H1 (cell line): Measurements from ENCODE around the gene GPC2. TPM values are rescaled to one million over a fixed set of nuclear protein-coding genes. Genes with fewer than 3 reads are reported as not detected.

ENCODE experiments used
- CTCF ChIA-PET: fragments of 300-600 bp; sonication (Branson Sonifier 250); formaldehyde crosslinking; loops from one replicate; lab custom pipeline; 2021; ENCODE audit not compliant: partially characterized antibody; lab: Charles Lee
- POLR2A ChIA-PET: fragments of 300-600 bp; sonication (Branson Sonifier 250); formaldehyde crosslinking; loops from one replicate; lab custom pipeline; 2021; ENCODE audit warnings: inconsistent platforms; ENCODE audit not compliant: partially characterized antibody; lab: Charles Lee
- DNase-seq, 2 experiments: peaks; one replicate each; pipeline versions ENCODE4 v3.0.0 to v3.0.0-alpha.2; 2010 to 2022; ENCODE audit warnings: low spot score in 2 of 2, low read depth in 1 of 2, mixed read lengths in 1 of 2
- FAIRE-seq: peaks from 2 replicates; lab custom pipeline; 2011; peaks lifted over from hg19 to GRCh38; lab: Jason Lieb, UNC
- H2AFZ ChIP-seq: 2 replicates; pipeline ENCODE4 v1.8.1; 2012; ENCODE audit warnings: low read length, inconsistent platforms
- H2AK5ac ChIP-seq: 2 replicates; pipeline ENCODE4 v1.6.1; 2013; ENCODE audit warnings: low read depth, low read length
- H2BK120ac ChIP-seq: replicated peaks from 2 replicates; pipeline ENCODE3; 2013; ENCODE audit warnings: low read depth, low read length, inconsistent platforms
- H2BK12ac ChIP-seq: 2 replicates; pipeline ENCODE4 v1.6.1; 2013; ENCODE audit warnings: low read depth, low read length
- H2BK15ac ChIP-seq: 2 replicates; pipeline ENCODE4 v1.6.1; 2013; ENCODE audit warnings: low read length
- H2BK20ac ChIP-seq: 2 replicates; pipeline ENCODE4 v1.6.1; 2013; ENCODE audit warnings: low read length
- H2BK5ac ChIP-seq: 2 replicates; pipeline ENCODE4 v1.6.1; 2013; ENCODE audit warnings: low read depth, low read length
- H3K14ac ChIP-seq: 2 replicates; pipeline ENCODE4 v1.6.1; 2013; ENCODE audit warnings: inconsistent platforms; ENCODE audit not compliant: insufficient read length
- H3K18ac ChIP-seq: 2 replicates; pipeline ENCODE4 v1.6.1; 2013; ENCODE audit warnings: low read length; ENCODE audit errors: extremely low read depth
- H3K23ac ChIP-seq: 2 replicates; pipeline ENCODE4 v1.6.1; 2013; ENCODE audit warnings: inconsistent platforms; ENCODE audit not compliant: insufficient read length
- H3K23me2 ChIP-seq: 2 replicates; pipeline ENCODE4 v1.6.1; 2013; ENCODE audit warnings: low read depth, low read length
- H3K27ac ChIP-seq: 2 replicates; pipeline ENCODE4 v1.6.1; 2011; ENCODE audit warnings: low read depth, low read length, inconsistent platforms
- H3K27me3 ChIP-seq, 4 experiments: replicated peaks in 1 of 4; 1 replicate in 1 of 4; 2 replicates in 3 of 4; pipeline versions ENCODE4 v1.6.1 to v1.8.1; 2011 to 2013; ENCODE audit warnings: low read length in 3 of 4, mild to moderate bottlenecking in 3 of 4, inconsistent platforms in 2 of 4, mixed read lengths in 2 of 4, moderate library complexity in 1 of 4; ENCODE audit not compliant: control insufficient read depth in 3 of 4, insufficient read depth in 3 of 4; ENCODE audit errors: extremely low read depth in 1 of 4
- H3K36me3 ChIP-seq, 4 experiments: 2 replicates each; pipeline versions ENCODE4 v1.6.1 to v1.8.1; 2011 to 2013; ENCODE audit warnings: mild to moderate bottlenecking in 4 of 4, low read length in 3 of 4, moderate library complexity in 2 of 4, control low read depth in 1 of 4, inconsistent platforms in 1 of 4; ENCODE audit not compliant: insufficient read depth in 4 of 4, control insufficient read depth in 2 of 4
- H3K4ac ChIP-seq: replicated peaks from 2 replicates; pipeline ENCODE3; 2013; ENCODE audit warnings: low read length, low read depth, mixed read lengths, inconsistent platforms; ENCODE audit not compliant: insufficient read length
- H3K4me1 ChIP-seq, 4 experiments: replicated peaks in 1 of 4; 1 replicate in 1 of 4; 2 replicates in 3 of 4; pipeline versions ENCODE4 v1.6.1 to v1.8.1; 2011 to 2013; ENCODE audit warnings: low read length in 3 of 4, inconsistent platforms in 2 of 4, mixed read lengths in 1 of 4; ENCODE audit not compliant: insufficient read depth in 4 of 4, control insufficient read depth in 3 of 4
- H3K4me2 ChIP-seq, 2 experiments: 2 replicates each; pipeline versions ENCODE4 v1.6.1 to v1.8.1; 2011 to 2013; ENCODE audit warnings: low read depth in 2 of 2, low read length in 2 of 2, control low read depth in 1 of 2, inconsistent platforms in 1 of 2, mild to moderate bottlenecking in 1 of 2; ENCODE audit not compliant: insufficient read depth in 1 of 2
- H3K4me3 ChIP-seq, 4 experiments: fragments of 200-600, 300-600 bp in 1 of 4; sonication (generic), shearing (Covaris generic), sonication (Bioruptor Twin) in 1 of 4; 2 replicates each; pipeline versions ENCODE4 v1.5.1 to v1.8.1; 2011 to 2016; ENCODE audit warnings: low read length in 4 of 4, low read depth in 3 of 4, control low read depth in 2 of 4, inconsistent platforms in 2 of 4, mild to moderate bottlenecking in 2 of 4, mixed read lengths in 1 of 4, moderate library complexity in 1 of 4; ENCODE audit not compliant: insufficient read depth in 2 of 4; ENCODE audit errors: extremely low read depth in 1 of 4
- H3K56ac ChIP-seq: replicated peaks from 2 replicates; pipeline ENCODE3; 2013; ENCODE audit warnings: low read depth, mild to moderate bottlenecking, mixed read lengths, low read length, inconsistent platforms; ENCODE audit not compliant: insufficient read length
- H3K79me1 ChIP-seq: 2 replicates; pipeline ENCODE4 v1.6.1; 2013; ENCODE audit warnings: low read depth, low read length, control low read depth
- H3K79me2 ChIP-seq, 2 experiments: 2 replicates each; pipeline versions ENCODE4 v1.6.1 to v1.8.1; 2012 to 2013; ENCODE audit warnings: low read length in 2 of 2, mild to moderate bottlenecking in 2 of 2, inconsistent platforms in 1 of 2; ENCODE audit not compliant: insufficient read depth in 2 of 2, control insufficient read depth in 1 of 2
- H3K9ac ChIP-seq, 4 experiments: replicated peaks in 1 of 4; 1 replicate in 1 of 4; 2 replicates in 3 of 4; pipeline versions ENCODE4 v1.6.1 to v1.8.1; 2011 to 2013; ENCODE audit warnings: low read depth in 3 of 4, low read length in 3 of 4, control low read depth in 2 of 4, mild to moderate bottlenecking in 2 of 4, moderate library complexity in 2 of 4, inconsistent platforms in 1 of 4; ENCODE audit errors: extremely low read depth in 1 of 4
- H3K9me3 ChIP-seq, 2 experiments: 2 replicates each; pipeline versions ENCODE4 v1.6.1 to v1.8.1; 2012 to 2013; ENCODE audit warnings: mild to moderate bottlenecking in 2 of 2, moderate library complexity in 2 of 2, control low read depth in 1 of 2, inconsistent platforms in 1 of 2, low read depth in 1 of 2, low read length in 1 of 2, mixed read lengths in 1 of 2; ENCODE audit not compliant: insufficient read depth in 2 of 2
- H4K20me1 ChIP-seq, 2 experiments: replicated peaks in 1 of 2; 2 replicates each; pipeline versions ENCODE3 to v1.8.1; 2011 to 2013; ENCODE audit warnings: inconsistent platforms in 2 of 2, low read length in 2 of 2, mild to moderate bottlenecking in 1 of 2; ENCODE audit not compliant: insufficient read depth in 2 of 2, control insufficient read depth in 1 of 2
- H4K5ac ChIP-seq: 2 replicates; pipeline ENCODE4 v1.6.1; 2013; ENCODE audit warnings: low read length, low read depth, mixed read lengths, inconsistent platforms; ENCODE audit not compliant: insufficient read length
- H4K8ac ChIP-seq: 2 replicates; pipeline ENCODE4 v1.8.0; 2013; ENCODE audit warnings: mild to moderate bottlenecking, moderate library complexity, low read length, inconsistent platforms; ENCODE audit not compliant: insufficient read depth; ENCODE audit errors: extremely low read depth
- H4K91ac ChIP-seq: replicated peaks from 2 replicates; pipeline ENCODE3; 2013; ENCODE audit warnings: low read length, mixed read lengths, inconsistent platforms; ENCODE audit not compliant: insufficient read length
- BACH1 ChIP-seq: IDR thresholded peaks from 2 replicates; pipeline ENCODE4 v1.6.1; 2012; ENCODE audit warnings: low read length, improper control_type of control experiment
- CBX5 ChIP-seq: fragments of 300-800, 300-1000 bp; sonication (generic); IDR thresholded peaks from 2 replicates; pipeline ENCODE4 v1.7.1; 2016; ENCODE audit warnings: antibody characterized with exemption, low read length, low read depth
- CBX8 ChIP-seq: fragments of 300-800, 300-1000 bp; sonication (generic); IDR thresholded peaks from 2 replicates; pipeline ENCODE4 v1.7.1; 2016; ENCODE audit warnings: low read depth, low read length, borderline replicate concordance
- CEBPB ChIP-seq: IDR thresholded peaks from 2 replicates; pipeline ENCODE4 v1.6.1; 2012; ENCODE audit warnings: low read depth, low read length
- EGR1 ChIP-seq: IDR thresholded peaks from 2 replicates; pipeline ENCODE4 v1.6.1; 2011; ENCODE audit warnings: low read depth, low read length, borderline replicate concordance
- HDAC6 ChIP-seq: IDR thresholded peaks from one replicate; pipeline ENCODE4 v1.7.1; 2012; ENCODE audit warnings: low read depth, mild to moderate bottlenecking, inconsistent platforms, low read length, moderate library complexity
- KDM1A ChIP-seq: fragments of 200-600, 300-600 bp; sonication (generic); IDR thresholded peaks from 2 replicates; pipeline ENCODE4 v1.7.1; 2016; ENCODE audit warnings: mild to moderate bottlenecking, low read length, borderline replicate concordance
- RAD21 ChIP-seq, 2 experiments: IDR thresholded peaks in 1 of 2; conservative IDR thresholded peaks in 1 of 2; 2 replicates each; pipeline ENCODE4 v1.6.1; 2011; ENCODE audit warnings: low read depth in 2 of 2, low read length in 2 of 2, improper control_type of control experiment in 1 of 2, inconsistent platforms in 1 of 2, mild to moderate bottlenecking in 1 of 2, moderate library complexity in 1 of 2
- RNF2 ChIP-seq: fragments of 200-900, 300-1000 bp; sonication (generic); IDR thresholded peaks from 2 replicates; pipeline ENCODE4 v1.7.1; 2016; ENCODE audit warnings: borderline replicate concordance, low read depth, mild to moderate bottlenecking, antibody characterized with exemption, low read length; ENCODE audit not compliant: poor library complexity, severe bottlenecking; ENCODE audit errors: missing control alignments
- TEAD4 ChIP-seq: IDR thresholded peaks from 2 replicates; pipeline ENCODE4 v1.6.1; 2012; ENCODE audit warnings: low read depth, low read length, inconsistent platforms, mixed read lengths
- WGBS, 2 experiments: shearing (Covaris generic) in 1 of 2; methylation state at CpG; one replicate each; pipeline versions ENCODE4 v1.1.6 to v1.1.7; 2013 to 2015; ENCODE audit warnings: low lambda C conversion rate in 2 of 2, mixed read lengths in 2 of 2, inconsistent platforms in 1 of 2, low coverage in 1 of 2, missing lambda C conversion rate in 1 of 2; ENCODE audit not compliant: insufficient replicate concordance in 2 of 2, insufficient coverage in 1 of 2, insufficient read length in 1 of 2; ENCODE audit errors: extremely low coverage in 1 of 2, missing lambda C conversion rate in 1 of 2; 5-methylcytosine and 5-hydroxymethylcytosine counted together
- polyA plus RNA-seq, 7 experiments: library from polyadenylated mRNA; depleted of rRNA in 3 of 7; stranded (reverse) in 5 of 7; unstranded in 2 of 7; fragments of >200 nt in 5 of 7; fragments of 200-250 nt in 2 of 7; gene quantifications; 1 replicate in 5 of 7; 2 replicates in 1 of 7; 4 replicates in 1 of 7; pipeline versions ENCODE4 v1.2.1 to v1.2.3, GENCODE V29; 2011 to 2013; ENCODE audit warnings: missing spikeins in 2 of 7, mixed read lengths in 2 of 7
- total RNA-seq: library from RNA; stranded (reverse); fragmentation: NEBNext Ultra II Directional; extraction: Animal tissue kit (Norgen Biotek cat#: 25700); gene quantifications from 2 replicates; pipeline ENCODE4 v1.2.1, GENCODE V29; 2021

GPC2 gene
- total and polyA plus RNA-seq, 2 of the 8 experiments (the other 6 are each of a cell fraction or from before 2014, with no cell fraction given), result 25.3 to 44.8 TPM

- Histone ChIP-seq H3K23me2 (peaks cover 14% of the 10 kb centered on the region; the same call in 1 of the 2 replicates), H2BK12ac (0 out of 2 replicates have a peak overlapping the region, but pooled peaks have one; percentile 33), H3K79me1 (no peaks in the 10 kb centered on the region; the same call in 1 of the 2 replicates), H2AK5ac (peak overlapping the region; percentile 47; the same call in 1 of the 2 replicates), H3K79me2 (no peaks in the 10 kb centered on the region), H2BK120ac (no peak overlapping the region), H3K4me1 (peaks cover 11 to 29% (median 18%) of the 10 kb centered on the region in 4 experiments), H3K18ac (peak overlapping the region; percentile 24; the same call in 1 of the 2 replicates), H3K4ac (no peak overlapping the region), H2BK5ac (peak overlapping the region; percentile 44; the same call in 1 of the 2 replicates), H3K27me3 (peaks cover 0 to 10% (median 2%) of the 10 kb centered on the region in 4 experiments; a peak in 1 of 7 replicates), H3K23ac (no peak overlapping the region), H2BK20ac (0 out of 2 replicates have a peak overlapping the region, but pooled peaks have one; percentile 18), H3K4me3 (peak overlapping the region; percentile 47 to 77 (median 63); a peak in 7 of 8 replicates), H3K4me2 (peak overlapping the region; percentile 86 to 89), H3K56ac (no peak overlapping the region), H4K8ac (no peak overlapping the region), H2BK15ac (peak overlapping the region; percentile 72; the same call in 1 of the 2 replicates), H4K5ac (no peak overlapping the region), H3K9ac (no peak overlapping the region), H3K36me3 (no peaks in the 10 kb centered on the region), H3K14ac (no peak overlapping the region), H4K91ac (no peak overlapping the region), H4K20me1 (peaks cover 0 to 3% of the 10 kb centered on the region in 2 experiments), H2AFZ (no peak overlapping the region), H3K27ac (no peak overlapping the region), H3K9me3 (no peaks in the 10 kb centered on the region)
- DNase-seq (no peak), FAIRE-seq (no peak)
- 59% methylated on average over 14 of the region's 14 CpGs; no CpG with 5 or more reads in 1 of the 2 experiments for WGBS, 2 experiments
- ChIA-PET POLR2A (interaction anchor here (0.6 to 11.0 kb wide), 22 partner anchors 10 to 261 kb away, joined by 3 to 145 read pairs (median 4); partner anchors contain the start of genes AP4M1, GPC2, LAMTOR4 and MBLAC1), CTCF (interaction anchor here (0.7 to 11.2 kb wide), 14 partner anchors 10 to 55 kb away, joined by 3 to 94 read pairs (median 5); partner anchors contain the start of genes GPC2 and STAG3)
- TF ChIP-seq KDM1A, result no peak
- no peak for TF ChIP-seq EGR1
- no peak for TF ChIP-seq CBX5
- no peak for TF ChIP-seq TEAD4
- TF ChIP-seq RNF2, result no peak
- no peak for TF ChIP-seq CEBPB
- no peak for TF ChIP-seq HDAC6
- TF ChIP-seq RAD21 (IDR thresholded peaks at IDR 0.05 in 1 of 2, conservative IDR thresholded peaks at IDR 0.05 in 1 of 2; ENCODE audit: low read depth in 2 of 2, low read length in 2 of 2), result no peak
- TF ChIP-seq CBX8, result no peak
- TF ChIP-seq BACH1, result no peak
Observed at GRCh38 chr7:100166970-100167911, 9.9 kb downstream of the GPC2 start.
